Ascending aorta (tissue), 2 donors: Measurements from ENCODE around the gene E2F4. TPM values are rescaled to one million over a fixed set of nuclear protein-coding genes. Genes with fewer than 3 reads are reported as not detected.

Experiments used
- DNase-seq, 2 donors: peaks; one replicate each; pipeline ENCODE4 v3.0.0-alpha.2; 2019; ENCODE audit warnings: low spot score in 2 of 2
- H3K27ac ChIP-seq, 2 donors: fragments of 200-600 bp; sonication (generic); one replicate each; pipeline ENCODE4 v1.5.1; 2016 to 2017; ENCODE audit warnings: mild to moderate bottlenecking in 1 of 2
- H3K27me3 ChIP-seq: fragments of 200-600 bp; sonication (generic); one replicate; pipeline ENCODE4 v1.5.1; 2017
- H3K36me3 ChIP-seq, 2 donors: fragments of 200-600 bp; sonication (generic); one replicate each; pipeline ENCODE4 v1.5.1; 2016
- H3K4me1 ChIP-seq, 2 donors: fragments of 200-600 bp; sonication (generic); one replicate each; pipeline ENCODE4 v1.5.1; 2016 to 2017; ENCODE audit warnings: mild to moderate bottlenecking in 1 of 2
- H3K4me3 ChIP-seq, 2 donors: fragments of 200-600 bp; sonication (generic); one replicate each; pipeline ENCODE4 v1.5.1; 2016 to 2017; ENCODE audit warnings: mild to moderate bottlenecking in 1 of 2
- H3K9me3 ChIP-seq, 2 donors: fragments of 200-600 bp; sonication (generic); one replicate each; pipeline ENCODE4 v1.5.1; 2016
- intact Hi-C: fragments of 100-400 bp; cut with DNase I; formaldehyde crosslinking; loops from one replicate; pipeline ENCODE4 v1.15.1; 2023
- total RNA-seq: library from RNA; depleted of rRNA; stranded (reverse); fragments of >200 nt; gene quantifications from one replicate; pipeline ENCODE4 v1.1.0, GENCODE V29; 2016
- TF ChIP-seq, protein P1 (sequence below), 3 experiments: fragments of 200-600 bp in 2 of 3; fragments of 450-650 bp in 1 of 3; sonication (generic) in 2 of 3; IDR thresholded peaks; one replicate each; pipeline ENCODE4 v1.5.1; 2016 to 2019; ENCODE audit warnings: antibody characterized with exemption in 3 of 3, mild to moderate bottlenecking in 1 of 3, moderate library complexity in 1 of 3

E2F4 gene
- total RNA-seq, 1 donor from 2014 or later: 114 TPM

DNA sequence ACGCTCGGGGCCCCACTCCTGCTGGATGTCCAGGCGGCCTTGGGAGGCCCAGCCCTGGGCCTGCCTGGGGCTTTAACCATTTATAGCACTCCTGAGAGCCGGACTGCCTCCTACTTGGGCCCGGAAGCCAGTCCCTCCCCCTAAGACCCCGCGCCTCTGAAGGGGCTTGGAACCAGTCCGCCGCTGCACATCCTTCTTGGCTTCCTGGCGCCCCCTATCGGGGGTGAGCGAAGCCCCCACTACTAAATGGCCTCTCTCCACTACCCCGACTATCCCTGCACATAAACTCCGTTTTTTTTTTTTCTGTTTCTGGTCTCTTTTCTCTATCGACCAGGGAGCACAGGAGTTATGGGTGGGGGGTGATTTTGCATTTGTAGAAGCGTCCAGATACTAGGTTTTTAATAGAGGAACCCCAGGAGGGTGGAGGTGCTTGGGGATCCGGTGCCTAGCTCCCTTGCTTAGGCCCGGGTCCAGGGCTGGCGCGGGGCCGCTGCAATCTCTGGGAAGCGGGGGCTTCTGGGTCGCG, 22.2 kb upstream of the E2F4 start:
- no peak for DNase-seq
- Histone ChIP-seq H3K36me3 (no peaks in the 10 kb centered on the region), H3K4me1 (peaks cover 25 to 34% of the 10 kb centered on the region in 2 donors), H3K27me3 (no peaks in the 10 kb centered on the region), H3K27ac (peak overlapping the region; percentile 91 to 93), H3K4me3 (peak overlapping the region; percentile 57 to 64), H3K9me3 (no peaks in the 10 kb centered on the region)
- TF ChIP-seq, protein P1, sequence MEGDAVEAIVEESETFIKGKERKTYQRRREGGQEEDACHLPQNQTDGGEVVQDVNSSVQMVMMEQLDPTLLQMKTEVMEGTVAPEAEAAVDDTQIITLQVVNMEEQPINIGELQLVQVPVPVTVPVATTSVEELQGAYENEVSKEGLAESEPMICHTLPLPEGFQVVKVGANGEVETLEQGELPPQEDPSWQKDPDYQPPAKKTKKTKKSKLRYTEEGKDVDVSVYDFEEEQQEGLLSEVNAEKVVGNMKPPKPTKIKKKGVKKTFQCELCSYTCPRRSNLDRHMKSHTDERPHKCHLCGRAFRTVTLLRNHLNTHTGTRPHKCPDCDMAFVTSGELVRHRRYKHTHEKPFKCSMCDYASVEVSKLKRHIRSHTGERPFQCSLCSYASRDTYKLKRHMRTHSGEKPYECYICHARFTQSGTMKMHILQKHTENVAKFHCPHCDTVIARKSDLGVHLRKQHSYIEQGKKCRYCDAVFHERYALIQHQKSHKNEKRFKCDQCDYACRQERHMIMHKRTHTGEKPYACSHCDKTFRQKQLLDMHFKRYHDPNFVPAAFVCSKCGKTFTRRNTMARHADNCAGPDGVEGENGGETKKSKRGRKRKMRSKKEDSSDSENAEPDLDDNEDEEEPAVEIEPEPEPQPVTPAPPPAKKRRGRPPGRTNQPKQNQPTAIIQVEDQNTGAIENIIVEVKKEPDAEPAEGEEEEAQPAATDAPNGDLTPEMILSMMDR (IDR thresholded peaks at IDR 0.05): peak; percentile 18 to 51 (median 18)
- intact Hi-C loops: no loop called here

DNA sequence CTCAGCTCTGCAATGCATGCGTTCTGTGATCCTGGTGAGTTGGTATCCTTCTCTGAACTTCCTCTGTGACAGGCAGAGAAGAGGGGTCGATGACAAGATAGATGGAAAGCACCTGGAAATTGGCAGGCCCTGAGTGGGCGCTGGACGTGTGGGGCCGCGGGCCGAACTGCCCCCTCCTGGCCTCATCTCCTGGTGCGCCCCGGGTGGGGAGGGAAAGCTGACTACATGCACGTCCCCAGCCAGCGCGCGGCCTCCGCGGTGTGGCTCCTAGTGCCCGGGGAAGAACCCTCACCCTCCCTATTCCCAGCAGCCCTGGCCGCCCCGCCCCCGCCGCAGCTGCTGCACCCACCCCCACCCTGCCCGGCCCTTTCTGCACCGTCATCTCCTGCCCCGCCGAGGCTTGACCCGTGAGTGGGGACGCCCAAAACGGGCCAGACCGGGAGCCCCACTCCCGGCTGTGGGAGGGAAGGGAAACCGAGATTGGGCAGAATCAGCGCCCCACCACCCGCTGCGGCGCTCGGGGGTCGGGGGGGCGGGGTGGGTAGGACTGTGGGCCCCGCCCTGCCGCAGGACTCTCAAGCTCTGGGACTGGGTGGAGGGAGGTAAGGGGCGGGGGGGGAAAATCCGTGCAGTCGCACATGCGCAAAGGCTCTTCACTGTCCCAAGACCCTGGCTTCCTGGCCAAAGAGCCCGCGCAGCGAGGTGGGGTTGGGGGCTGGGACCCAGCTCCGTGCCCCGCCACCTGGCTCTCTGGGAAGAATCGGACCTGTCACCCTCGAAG, 21.6 kb upstream of the E2F4 start, which contains the start of gene NOL3:
Gene NOL3 (plus strand): TSS at position 371 of the 781 bp plus-strand sequence.
- intact Hi-C loops: no loop called here
- H3K27me3 ChIP-seq: no peaks in the 10 kb centered on the region
- H3K27ac ChIP-seq: peak within 1 kb of the TSS; percentile 91 to 93
- H3K9me3 ChIP-seq: no peaks in the 10 kb centered on the region
- peak within 1 kb of the TSS; percentile 57 to 64 for H3K4me3 ChIP-seq
- peak; percentile 67 to 93 for DNase-seq
- TF ChIP-seq, protein P1 (IDR thresholded peaks at IDR 0.05): no peak
- no peaks in the 10 kb centered on the region for H3K36me3 ChIP-seq
- peaks cover 20 to 34% of the 10 kb centered on the region in 2 donors for H3K4me1 ChIP-seq

DNA sequence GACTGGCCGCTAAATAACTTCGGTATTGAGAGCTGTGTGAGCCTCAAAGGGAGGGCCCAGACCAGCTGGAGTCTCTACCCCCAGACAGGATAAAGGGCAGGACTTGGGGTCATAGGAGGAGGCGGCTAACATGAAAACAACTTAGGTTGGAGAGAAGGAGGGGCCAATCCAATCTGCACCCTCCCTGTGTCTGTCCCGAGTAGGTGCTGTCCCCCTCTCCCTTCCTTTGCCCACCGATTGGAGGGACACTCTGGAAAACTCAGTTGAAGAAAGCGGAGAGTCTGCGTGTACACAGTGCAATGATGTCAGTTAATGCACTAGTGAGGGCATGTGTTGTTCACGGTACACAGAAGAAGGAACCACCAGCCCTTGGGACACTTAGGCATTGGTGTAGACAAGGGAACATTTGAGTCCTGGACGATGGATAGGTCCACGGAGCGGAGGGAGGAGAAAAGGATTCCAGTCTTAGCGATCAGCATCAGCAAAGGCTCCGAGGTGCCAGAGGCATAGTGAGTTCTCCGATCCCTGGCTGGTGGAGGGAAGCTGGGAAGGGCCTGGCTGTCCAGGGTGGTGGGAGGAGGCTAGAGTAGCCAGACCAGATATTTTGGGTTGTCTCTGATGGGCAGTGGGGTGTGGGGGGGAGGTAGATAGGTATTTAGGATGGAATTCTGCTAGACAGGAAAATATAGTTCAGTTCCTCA, 20.9 kb upstream of the E2F4 start:
- Histone ChIP-seq H3K9me3 (no peaks in the 10 kb centered on the region), H3K36me3 (no peaks in the 10 kb centered on the region), H3K27ac (peak overlapping the region; percentile 91 to 93), H3K27me3 (no peaks in the 10 kb centered on the region), H3K4me3 (peak overlapping the region; percentile 57 to 64), H3K4me1 (peaks cover 19 to 29% of the 10 kb centered on the region in 2 donors)
- TF ChIP-seq, protein P1 (IDR thresholded peaks at IDR 0.05): no peak
- intact Hi-C loops: no loop called here
- DNase-seq: no peak

DNA sequence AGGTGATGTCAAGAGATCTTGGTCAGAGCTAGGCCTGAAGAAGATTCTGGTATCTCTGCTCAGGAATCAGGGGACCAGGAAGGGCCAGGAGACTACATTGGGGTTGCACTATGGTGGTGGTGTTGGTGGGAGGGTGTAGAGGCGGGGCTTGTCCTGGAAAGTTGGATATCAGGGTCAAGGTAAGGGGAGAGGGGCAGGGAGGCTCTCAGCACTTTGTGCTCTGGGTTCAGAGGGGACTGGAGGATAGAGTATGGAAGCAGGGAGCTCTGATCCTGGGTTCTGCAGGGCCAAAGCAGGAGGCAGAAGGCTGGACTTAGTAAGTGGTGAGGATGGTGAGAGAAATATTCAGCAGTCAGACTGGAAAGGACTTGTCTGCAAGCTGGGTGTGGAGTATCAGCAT, 18.6 kb upstream of the E2F4 start:
- H3K4me1 ChIP-seq: peaks cover 25 to 36% of the 10 kb centered on the region in 2 donors
- TF ChIP-seq, protein P1 (IDR thresholded peaks at IDR 0.05): no peak

DNA sequence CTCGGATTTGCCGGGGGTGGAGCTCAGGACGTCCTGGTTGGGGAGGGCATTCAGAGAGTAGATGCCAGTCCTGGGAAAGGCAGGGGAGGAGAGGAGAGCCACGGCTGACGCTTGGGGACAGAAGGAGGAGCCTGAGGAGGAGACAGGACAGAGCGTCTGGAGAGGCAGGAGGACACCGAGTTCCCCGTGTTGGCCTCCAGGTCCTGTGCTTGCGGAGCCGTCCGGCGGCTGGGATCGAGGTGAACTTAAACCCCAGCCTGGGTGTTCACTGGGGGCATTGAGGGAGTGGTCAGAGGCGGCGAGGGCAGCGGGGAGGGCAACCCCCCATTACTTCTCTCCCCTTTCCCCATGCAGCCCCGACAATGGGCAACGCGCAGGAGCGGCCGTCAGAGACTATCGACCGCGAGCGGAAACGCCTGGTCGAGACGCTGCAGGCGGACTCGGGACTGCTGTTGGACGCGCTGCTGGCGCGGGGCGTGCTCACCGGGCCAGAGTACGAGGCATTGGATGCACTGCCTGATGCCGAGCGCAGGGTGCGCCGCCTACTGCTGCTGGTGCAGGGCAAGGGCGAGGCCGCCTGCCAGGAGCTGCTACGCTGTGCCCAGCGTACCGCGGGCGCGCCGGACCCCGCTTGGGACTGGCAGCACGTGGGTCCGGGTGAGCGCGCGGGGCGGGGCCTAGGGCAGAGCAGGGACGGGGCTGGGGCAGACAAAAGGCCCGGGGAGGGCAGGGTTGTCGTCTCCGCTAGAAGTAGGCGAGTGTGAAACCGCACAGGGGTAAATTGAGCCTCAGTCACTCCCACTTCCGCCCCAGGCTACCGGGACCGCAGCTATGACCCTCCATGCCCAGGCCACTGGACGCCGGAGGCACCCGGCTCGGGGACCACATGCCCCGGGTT, 17.9 kb upstream of the E2F4 start:
- Histone ChIP-seq H3K27me3 (no peaks in the 10 kb centered on the region), H3K36me3 (no peaks in the 10 kb centered on the region), H3K27ac (peak overlapping the region; percentile 93 to 95), H3K9me3 (no peaks in the 10 kb centered on the region), H3K4me1 (peaks cover 24 to 41% of the 10 kb centered on the region in 2 donors), H3K4me3 (peak overlapping the region; percentile 49 to 67)
- DNase-seq: peak; percentile 84 to 96
- TF ChIP-seq, protein P1 (IDR thresholded peaks at IDR 0.05): peak; percentile 19 to 48 (median 34)
- intact Hi-C loops: loop anchor here (1.0 kb wide), 2 partner anchors 9 to 15 kb away; partner anchors contain the start of genes FBXL8, MATCAP1 and TRADD

More for the DNA sequence above, 18.6 kb upstream of the E2F4 start:
- DNase-seq: no peak
- Histone ChIP-seq H3K4me3 (peak overlapping the region; percentile 49 to 67), H3K27ac (peak overlapping the region; percentile 93 to 95), H3K9me3 (no peaks in the 10 kb centered on the region), H3K27me3 (no peaks in the 10 kb centered on the region), H3K36me3 (no peaks in the 10 kb centered on the region)
- intact Hi-C loops: no loop called here
